NK-92 (cell line): ENCODE results near the gene PLCB1.
"Not testable (repeated sequence)": the region's sequence is repeated elsewhere in the genome, so short reads cannot be mapped to it uniquely, and the experiment has no call there.

Experiments
- DNase-seq: peaks from one replicate; lab custom pipeline; 2025; ENCODE audit not compliant: unreplicated experiment; lab: John Stamatoyannopoulos, UW

The PLCB1 gene

GRCh38 chr20:8131598-8132483 lies at the start of gene PLCB1:
PLCB1 (plus strand) TSS chr20:8132266; CDS start chr20:8132652, 386 bp downstream.
- DNase-seq = no peak

DNA sequence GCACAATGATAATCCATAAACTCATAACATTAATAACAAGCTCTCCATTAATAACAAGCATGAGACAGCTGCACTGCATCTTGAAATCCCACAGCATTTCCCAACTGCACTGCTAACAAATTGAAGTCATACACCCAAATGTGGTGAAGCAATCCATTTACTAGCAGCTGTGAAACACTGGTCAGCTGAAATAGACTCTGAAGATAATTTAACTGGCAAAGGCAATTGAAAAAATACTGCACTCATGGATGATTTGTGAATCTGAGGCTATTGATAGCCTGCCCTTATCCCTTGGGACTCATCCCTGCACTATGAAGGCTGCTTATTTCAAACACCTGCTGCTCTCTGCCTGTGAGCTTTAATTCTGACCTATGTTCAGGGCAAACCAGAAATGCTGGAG lies 49.1 kb upstream of the PLCB1 start:
- no peak for DNase-seq

DNA sequence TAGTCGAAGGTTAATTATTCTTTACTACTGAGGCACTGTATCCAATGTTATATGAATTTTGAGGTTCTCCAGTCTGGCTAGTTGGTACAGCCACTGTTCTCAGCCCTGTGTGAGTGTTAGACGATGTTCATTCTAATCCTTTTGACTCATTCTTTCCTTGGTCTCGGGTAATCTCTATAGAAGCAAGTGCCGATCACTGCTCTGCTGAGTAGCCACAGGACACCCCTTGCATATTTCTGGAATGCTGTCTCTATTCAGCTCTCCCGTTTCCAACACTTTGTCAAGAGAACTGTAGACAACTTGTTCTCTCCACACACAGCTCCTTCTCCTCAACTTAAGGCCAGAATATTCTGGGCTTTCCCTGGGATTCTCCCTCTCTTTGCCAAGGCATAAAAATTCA lies 42.4 kb upstream of the PLCB1 start:
- no peak for DNase-seq

DNA sequence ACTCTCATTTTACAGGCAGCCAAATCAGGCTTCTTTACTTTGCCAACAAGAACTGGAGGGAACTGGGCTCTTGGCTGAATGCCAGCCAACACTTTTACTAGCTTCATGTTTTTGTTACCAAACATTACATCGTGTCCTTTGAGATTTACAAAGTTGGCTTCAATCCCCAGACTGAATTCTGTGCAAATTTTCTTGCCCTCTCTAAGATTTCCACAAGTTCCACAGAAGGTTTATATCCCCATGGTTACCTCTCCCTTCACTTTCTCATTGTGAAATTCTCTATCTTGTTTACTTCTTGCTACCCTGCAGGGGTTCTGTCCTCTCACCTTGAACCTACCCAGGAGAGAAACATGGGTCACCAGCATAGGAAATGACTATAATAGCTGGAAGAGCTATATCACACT lies 37.6 kb upstream of the PLCB1 start:
- no peak for DNase-seq

GRCh38 chr20:8094850-8095249 lies 37.2 kb upstream of the PLCB1 start:
- DNase-seq = no peak

- no peak for DNase-seq
These were observed 36.2 kb upstream of the PLCB1 start for GRCh38 chr20:8095648-8096572.

GRCh38 chr20:8097307-8097706 lies 34.8 kb upstream of the PLCB1 start:
- no peak for DNase-seq

DNA sequence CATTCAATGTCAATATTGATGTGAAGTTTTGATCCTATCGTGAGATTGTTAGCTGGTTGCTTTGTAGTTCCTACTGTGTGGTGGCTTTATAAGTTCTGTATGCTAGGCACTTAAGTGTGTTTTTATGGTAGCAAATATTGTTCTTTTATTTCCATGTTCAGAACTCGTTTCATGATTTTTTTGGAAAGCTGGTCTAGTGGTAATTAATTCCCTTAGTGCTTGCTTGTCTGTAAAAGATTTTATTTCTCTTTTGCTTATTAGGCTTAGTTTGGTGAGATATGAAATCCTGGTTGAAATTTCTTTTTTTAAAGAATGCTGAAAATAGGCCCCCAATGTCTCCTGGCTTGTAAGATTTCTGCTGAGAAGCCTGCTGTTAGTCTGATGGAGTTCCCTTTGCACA lies 27.8 kb upstream of the PLCB1 start:
- DNase-seq = no peak

GRCh38 chr20:8114612-8115011 lies 17.5 kb upstream of the PLCB1 start:
- DNase-seq = not testable (repeated sequence)

DNA sequence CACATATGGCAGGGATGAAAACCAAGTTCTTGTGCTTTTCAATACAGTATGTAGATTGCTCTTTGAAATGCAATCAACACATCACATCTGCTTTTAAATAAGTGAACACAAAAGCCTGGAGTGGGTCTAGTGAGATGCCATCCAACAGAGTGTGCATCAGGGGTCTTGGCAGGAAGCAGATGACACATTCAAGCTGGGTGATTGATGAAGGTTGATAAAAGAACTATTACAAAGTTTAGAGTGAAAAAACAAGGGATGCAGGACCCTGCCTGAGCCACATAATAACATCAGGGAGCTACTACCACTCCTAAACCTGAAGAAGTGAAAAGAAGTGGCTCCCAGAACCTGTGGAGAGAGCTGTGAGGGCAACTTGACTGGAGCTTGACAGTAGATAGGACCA lies 16.6 kb upstream of the PLCB1 start:
- no peak for DNase-seq

DNA sequence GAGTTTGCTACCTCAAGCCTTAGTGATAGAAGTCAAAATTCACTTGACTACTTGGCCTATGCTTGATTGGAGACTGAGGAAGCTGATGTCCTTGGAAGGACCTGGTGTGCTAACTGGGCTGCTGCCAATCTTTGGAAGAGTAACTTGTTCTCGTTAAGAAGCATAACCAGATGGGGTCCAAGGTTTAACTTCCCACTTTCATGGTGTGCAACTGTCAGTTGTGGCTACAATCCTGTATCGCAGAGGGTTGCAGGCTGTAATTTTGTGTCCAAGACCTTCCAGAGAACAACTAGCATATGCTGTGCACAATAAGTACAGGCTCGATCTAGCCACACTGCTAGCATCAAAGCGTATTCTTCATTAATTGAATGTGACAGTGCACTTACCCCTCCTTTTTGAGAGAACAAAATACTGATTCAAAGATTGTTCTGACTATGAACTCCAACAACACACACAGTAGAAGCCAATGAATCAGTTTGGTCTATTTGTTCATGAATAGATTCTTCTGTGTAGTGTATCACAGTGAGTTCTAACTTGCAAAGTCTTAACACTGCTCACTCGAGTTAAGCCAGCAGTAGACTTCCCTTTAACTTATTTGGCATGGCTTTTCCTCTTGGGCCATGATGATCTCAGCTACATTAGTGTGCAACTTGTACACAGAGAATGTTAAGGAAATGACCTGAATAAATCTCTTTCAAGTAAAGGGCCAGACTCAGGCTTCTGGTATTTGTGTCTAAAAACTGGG lies 15.8 kb upstream of the PLCB1 start:
- no peak for DNase-seq

- DNase-seq = no peak
These were observed 14.4 kb upstream of the PLCB1 start for GRCh38 chr20:8117636-8118035.

GRCh38 chr20:8118039-8118438 lies 14.0 kb upstream of the PLCB1 start:
- no peak for DNase-seq

DNA sequence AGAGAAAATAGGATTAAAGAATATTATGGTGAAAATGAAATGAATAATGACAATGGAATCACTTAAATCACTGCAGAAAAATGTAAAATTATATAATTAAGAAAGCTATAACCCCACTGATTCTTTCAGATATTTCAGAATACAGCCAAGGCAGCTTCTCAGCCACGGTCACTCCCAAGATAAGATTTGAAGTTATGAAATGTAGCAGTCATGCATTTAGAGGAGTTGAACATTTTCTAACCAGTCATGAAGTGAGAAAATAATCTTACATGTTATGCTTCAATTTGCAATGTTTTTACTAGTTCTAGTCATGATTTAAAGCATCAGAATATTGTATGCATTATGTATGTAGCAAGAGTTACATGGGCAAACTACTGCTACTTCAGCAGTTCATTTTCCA lies 13.3 kb upstream of the PLCB1 start:
- no peak for DNase-seq

DNA sequence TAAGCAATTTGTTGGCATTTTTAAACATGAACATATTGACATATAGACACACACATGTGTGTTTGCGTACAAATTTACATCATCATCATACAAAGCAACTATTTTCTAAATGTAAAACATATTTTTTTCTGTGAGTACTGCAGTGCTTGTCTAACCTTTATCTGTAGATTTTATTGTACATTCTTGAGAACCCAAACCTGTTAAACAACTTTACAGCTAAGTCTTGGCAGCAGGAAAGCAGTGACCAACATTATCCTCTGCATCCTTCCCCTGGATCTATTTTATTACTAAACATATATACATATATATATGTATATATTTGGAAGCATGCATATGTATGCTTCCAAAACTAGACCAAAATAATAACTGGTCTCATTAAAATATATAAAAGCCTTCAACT lies 10.4 kb upstream of the PLCB1 start:
- DNase-seq = no peak

DNA sequence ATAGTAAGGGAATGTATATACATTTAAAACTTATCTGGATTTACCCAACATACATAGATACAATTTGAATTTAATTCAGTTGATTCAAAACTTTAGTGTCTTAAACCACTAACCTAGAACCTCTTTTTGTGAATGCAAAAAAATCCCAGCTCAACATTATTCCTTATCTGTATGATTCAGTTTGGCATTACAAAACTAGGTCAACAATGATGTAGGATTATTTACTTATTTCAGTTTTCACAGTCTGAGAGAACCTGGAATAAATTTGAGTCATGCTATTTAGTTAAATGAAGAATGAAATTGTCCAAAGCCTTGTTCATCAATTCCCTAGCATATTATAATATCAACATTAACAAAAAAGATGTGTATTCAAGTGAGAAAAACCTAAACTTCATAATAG lies 7.4 kb upstream of the PLCB1 start:
- no peak for DNase-seq

GRCh38 chr20:8126181-8126580 lies 5.9 kb upstream of the PLCB1 start:
- no peak for DNase-seq

GRCh38 chr20:8126841-8127378 lies 5.2 kb upstream of the PLCB1 start:
- no peak for DNase-seq

DNA sequence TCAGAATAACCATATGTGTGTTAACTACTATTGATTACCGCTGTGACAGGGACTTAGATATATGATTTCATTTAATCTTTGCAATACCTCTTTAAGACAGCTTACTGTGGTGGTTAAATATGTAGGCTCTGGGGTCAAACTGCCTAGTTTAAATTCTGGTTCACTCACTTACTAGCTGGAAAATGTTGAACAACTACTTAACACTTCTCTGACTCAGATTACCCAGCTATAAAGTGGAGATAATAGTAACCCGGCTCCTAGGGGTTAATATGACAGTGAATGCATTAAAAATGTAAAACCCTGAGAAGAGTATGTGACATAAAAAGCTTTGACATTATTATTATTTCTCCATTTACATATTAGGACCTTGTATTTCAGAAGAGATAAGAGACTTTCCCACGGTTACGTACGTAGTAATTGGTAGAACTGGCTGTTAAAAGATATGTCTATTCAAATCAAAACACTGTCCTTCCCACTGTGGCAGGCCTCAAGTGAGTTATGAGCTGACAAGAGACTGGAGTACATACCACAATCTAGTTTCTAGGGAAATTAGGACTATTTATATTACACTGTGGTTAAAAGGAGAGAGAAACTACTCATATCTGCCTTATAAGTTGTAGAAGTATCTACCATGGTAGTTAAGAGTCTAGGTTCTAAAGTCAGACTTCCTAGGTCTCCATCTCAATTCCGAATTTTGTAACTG lies 4.4 kb upstream of the PLCB1 start:
- no peak for DNase-seq

GRCh38 chr20:8128291-8129060 lies 3.6 kb upstream of the PLCB1 start:
- no peak for DNase-seq
